ENCODE results near the gene FLOT1.
A peak's percentile ranks its signal among the peaks of the same experiment; 100 is the strongest.

The FLOT1 gene

DNA sequence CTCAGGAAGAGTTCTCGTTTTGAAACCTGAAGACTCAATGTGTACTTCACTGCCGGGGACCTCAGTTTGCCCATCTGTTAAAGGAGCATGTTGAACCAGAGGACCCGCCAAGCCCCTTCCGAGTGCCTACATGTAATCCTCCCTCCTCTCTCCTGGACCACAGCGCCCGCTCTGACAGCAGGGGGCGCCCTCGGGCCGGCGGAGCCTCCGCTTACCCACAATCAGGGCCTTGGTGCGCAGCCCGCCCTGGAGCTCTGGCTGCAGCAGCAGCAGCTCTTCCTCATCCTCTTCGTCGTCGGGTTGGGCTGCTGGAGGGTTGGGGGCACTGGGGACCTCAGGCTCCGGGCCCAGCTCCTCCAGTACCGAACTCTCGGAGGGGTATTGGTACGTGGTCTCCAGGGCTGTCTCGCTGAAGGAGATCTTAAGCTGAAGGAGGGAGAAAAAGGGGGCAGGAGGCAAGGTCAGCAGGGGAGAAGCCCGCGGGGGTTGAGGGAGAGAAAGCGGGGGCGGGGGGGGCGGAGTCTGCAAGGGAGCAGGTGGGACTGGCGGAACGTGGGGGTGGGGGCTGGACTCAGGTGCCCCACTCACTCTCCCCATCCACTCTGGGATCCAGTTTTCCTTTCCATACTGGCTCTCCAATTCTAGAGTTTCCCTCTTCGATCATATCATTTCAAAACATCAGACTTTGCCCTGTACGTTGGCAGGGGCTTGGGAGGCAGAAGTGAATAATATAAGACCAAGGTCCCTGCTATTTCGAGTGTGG is 63.3 kb downstream of the FLOT1 start:
- DNase-seq, result peak; percentile 82 to 89 (median 89)

Measured in T-helper 2 cell (primary cell).